ENCODE measurements around the gene BDH2. TPM values are rescaled to one million over a fixed set of nuclear protein-coding genes. Genes with fewer than 3 reads are reported as not detected.
A peak's percentile ranks its signal among the peaks of the same experiment; 100 is the strongest.

Gene BDH2
- total RNA-seq, 1 donor: 36.6 TPM

- no peak for TF ChIP-seq CTCF (IDR thresholded peaks at IDR 0.05; ENCODE audit: extremely low read depth, low read depth, low read length)
- H3K36me3 ChIP-seq (ENCODE audit: insufficient read depth, low read length): no peaks in the 10 kb centered on the region
Observed at GRCh38 chr4:103044183-103044582, 55.5 kb downstream of the BDH2 start.

GRCh38 chr4:103036169-103036568 is 63.5 kb downstream of the BDH2 start:
- H3K4me1 ChIP-seq (ENCODE audit: insufficient read depth, low read length): no peaks in the 10 kb centered on the region
- H3K27ac ChIP-seq (ENCODE audit: low read depth, low read length): no peak overlapping the region
- no peaks in the 10 kb centered on the region for H3K36me3 ChIP-seq (ENCODE audit: insufficient read depth, low read length)
- H3K4me3 ChIP-seq (ENCODE audit: insufficient read depth, low read length): no peak overlapping the region
- H3K79me2 ChIP-seq (ENCODE audit: insufficient read depth, low read length): no peaks in the 10 kb centered on the region
- TF ChIP-seq CTCF (IDR thresholded peaks at IDR 0.05; ENCODE audit: extremely low read depth, low read depth, low read length): no peak
- no peaks in the 10 kb centered on the region for H4K20me1 ChIP-seq (ENCODE audit: insufficient read depth, low read length)
- no peak overlapping the region for H3K4me2 ChIP-seq (ENCODE audit: insufficient read depth, low read length)
- no peaks in the 10 kb centered on the region for H3K9me3 ChIP-seq (ENCODE audit: low read depth, low read length)
- H2AFZ ChIP-seq (ENCODE audit: low read length): no peak overlapping the region
- H3K27me3 ChIP-seq (ENCODE audit: insufficient read depth, low read length): no peaks in the 10 kb centered on the region
- no peak for DNase-seq (ENCODE audit: insufficient read length, low spot score, missing footprints)

More at GRCh38 chr4:103044183-103044582, 55.5 kb downstream of the BDH2 start:
- H3K9me3 ChIP-seq (ENCODE audit: low read depth, low read length): no peaks in the 10 kb centered on the region
- H4K20me1 ChIP-seq (ENCODE audit: insufficient read depth, low read length): no peaks in the 10 kb centered on the region
- H3K4me1 ChIP-seq (ENCODE audit: insufficient read depth, low read length): no peaks in the 10 kb centered on the region
- no peaks in the 10 kb centered on the region for H3K79me2 ChIP-seq (ENCODE audit: insufficient read depth, low read length)
- no peak overlapping the region for H3K4me2 ChIP-seq (ENCODE audit: insufficient read depth, low read length)
- H3K27me3 ChIP-seq (ENCODE audit: insufficient read depth, low read length): no peaks in the 10 kb centered on the region
- H3K27ac ChIP-seq (ENCODE audit: low read depth, low read length): no peak overlapping the region
- H3K4me3 ChIP-seq (ENCODE audit: insufficient read depth, low read length): no peak overlapping the region
- DNase-seq (ENCODE audit: insufficient read length, low spot score, missing footprints): no peak
- H2AFZ ChIP-seq (ENCODE audit: low read length): no peak overlapping the region

- Histone ChIP-seq H4K20me1 (ENCODE audit: insufficient read depth, low read length) (no peaks in the 10 kb centered on the region), H3K36me3 (ENCODE audit: insufficient read depth, low read length) (no peaks in the 10 kb centered on the region), H3K27me3 (ENCODE audit: insufficient read depth, low read length) (no peaks in the 10 kb centered on the region), H2AFZ (ENCODE audit: low read length) (no peak overlapping the region), H3K79me2 (ENCODE audit: insufficient read depth, low read length) (no peaks in the 10 kb centered on the region), H3K9me3 (ENCODE audit: low read depth, low read length) (no peaks in the 10 kb centered on the region), H3K4me1 (ENCODE audit: insufficient read depth, low read length) (no peaks in the 10 kb centered on the region), H3K4me3 (ENCODE audit: insufficient read depth, low read length) (no peak overlapping the region), H3K4me2 (ENCODE audit: insufficient read depth, low read length) (no peak overlapping the region), H3K27ac (ENCODE audit: low read depth, low read length) (no peak overlapping the region)
- no peak for DNase-seq (ENCODE audit: insufficient read length, low spot score, missing footprints)
- TF ChIP-seq CTCF (IDR thresholded peaks at IDR 0.05; ENCODE audit: extremely low read depth, low read depth, low read length): peak; percentile 50
Observed at GRCh38 chr4:103032574-103032973, 67.1 kb downstream of the BDH2 start.

GRCh38 chr4:103030791-103031190 is 68.8 kb downstream of the BDH2 start:
- no peaks in the 10 kb centered on the region for H3K27me3 ChIP-seq (ENCODE audit: insufficient read depth, low read length)
- H2AFZ ChIP-seq (ENCODE audit: low read length): no peak overlapping the region
- H3K36me3 ChIP-seq (ENCODE audit: insufficient read depth, low read length): no peaks in the 10 kb centered on the region
- no peak for TF ChIP-seq CTCF (IDR thresholded peaks at IDR 0.05; ENCODE audit: extremely low read depth, low read depth, low read length)
- H4K20me1 ChIP-seq (ENCODE audit: insufficient read depth, low read length): no peaks in the 10 kb centered on the region
- H3K4me2 ChIP-seq (ENCODE audit: insufficient read depth, low read length): no peak overlapping the region
- no peak overlapping the region for H3K27ac ChIP-seq (ENCODE audit: low read depth, low read length)
- H3K79me2 ChIP-seq (ENCODE audit: insufficient read depth, low read length): no peaks in the 10 kb centered on the region
- DNase-seq (ENCODE audit: insufficient read length, low spot score, missing footprints): no peak
- H3K4me3 ChIP-seq (ENCODE audit: insufficient read depth, low read length): no peak overlapping the region
- H3K4me1 ChIP-seq (ENCODE audit: insufficient read depth, low read length): no peaks in the 10 kb centered on the region
- H3K9me3 ChIP-seq (ENCODE audit: low read depth, low read length): no peaks in the 10 kb centered on the region

All from osteoblast (primary cell).